Measurements from ENCODE around the gene SYTL3.

DNA sequence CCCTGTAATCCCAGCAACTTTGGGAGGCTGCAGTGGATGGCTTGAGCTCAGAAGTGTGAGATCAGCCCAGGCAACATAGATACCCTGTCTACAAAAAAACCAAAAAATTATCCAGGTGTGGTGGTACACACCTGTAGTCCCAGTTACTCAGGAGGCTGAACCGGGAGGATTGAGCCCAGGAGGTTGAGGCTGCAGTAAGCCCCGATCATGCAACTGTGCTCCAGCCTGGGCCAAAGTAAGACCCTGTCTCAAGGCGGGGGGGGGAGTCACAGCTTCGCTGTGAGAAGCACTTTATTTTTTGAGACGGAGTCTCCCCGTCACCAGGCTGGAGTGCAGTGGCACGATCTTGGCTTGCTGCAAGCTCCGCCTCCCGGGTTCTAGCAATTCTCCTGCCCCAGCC is 115.1 kb downstream of the SYTL3 start:
- TF ChIP-seq CTCF (conservative IDR thresholded peaks at IDR 0.05; ENCODE audit: low read length), result no peak
- no peak for TF ChIP-seq EZH2phosphoT487 (IDR thresholded peaks at IDR 0.05; ENCODE audit: borderline replicate concordance)
